Brain microvascular endothelial cell (primary cell): ENCODE measurements around the gene NOLC1.

Experiments used
- DNase-seq: peaks from one replicate; pipeline ENCODE4 v3.0.0-alpha.2; 2020
- H3K27ac ChIP-seq: fragments of 250-450 bp; sonication (Bioruptor Pico); 2 replicates; pipeline ENCODE4 v1.5.1; 2020; ENCODE audit warnings: mild to moderate bottlenecking, moderate library complexity
- H3K27me3 ChIP-seq: fragments of 250-450 bp; sonication (Bioruptor Pico); replicated peaks from 2 replicates; pipeline ENCODE4 v1.5.1; 2020; ENCODE audit warnings: mild to moderate bottlenecking
- H3K36me3 ChIP-seq: fragments of 250-450 bp; sonication (Bioruptor Pico); replicated peaks from 2 replicates; pipeline ENCODE4 v1.5.1; 2020; ENCODE audit warnings: mild to moderate bottlenecking
- H3K4me3 ChIP-seq: 2 replicates; pipeline ENCODE4 v1.5.1; 2011; ENCODE audit warnings: low read depth, mild to moderate bottlenecking, control low read depth, low read length, moderate library complexity
- in situ Hi-C: cut with HindIII; loops from 2 replicates; pipeline ENCODE4 v1.10.0; 2017; ENCODE audit warnings: low sequenced_read_pairs, low pct_ligation_motif_present
- TF ChIP-seq, protein P1 (sequence below): IDR thresholded peaks from 2 replicates; pipeline ENCODE4 v1.5.1; 2011; ENCODE audit warnings: low read depth, mild to moderate bottlenecking, moderate library complexity, low read length, control low read depth, inconsistent platforms; ENCODE audit errors: missing control alignments

Gene NOLC1

DNA sequence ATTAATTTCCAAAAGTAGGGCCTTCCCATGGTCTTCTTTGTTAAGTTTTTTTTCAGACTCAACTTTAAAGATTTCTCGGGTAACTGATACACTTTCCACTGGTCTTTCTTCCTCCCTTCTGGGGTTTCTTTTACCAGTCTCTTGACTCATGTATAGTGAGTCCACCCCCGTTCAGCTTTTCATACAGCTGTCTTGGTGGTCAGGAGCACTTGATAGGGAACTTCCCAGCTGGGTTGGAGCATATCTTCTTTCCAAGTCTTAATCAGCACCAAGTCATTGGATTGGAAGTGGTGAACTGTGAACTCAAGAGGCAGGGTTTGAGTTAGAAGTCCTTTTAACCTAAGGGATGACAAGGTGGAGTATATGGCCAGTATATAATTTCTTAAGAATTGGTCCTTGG lies 44.7 kb downstream of the NOLC1 start:
- Histone ChIP-seq H3K36me3 (no peaks in the 10 kb centered on the region), H3K4me3 (no peak overlapping the region), H3K27ac (no peak overlapping the region), H3K27me3 (no peaks in the 10 kb centered on the region)
- in situ Hi-C loops, result no loop called here
- no peak for DNase-seq
- TF ChIP-seq, protein P1, sequence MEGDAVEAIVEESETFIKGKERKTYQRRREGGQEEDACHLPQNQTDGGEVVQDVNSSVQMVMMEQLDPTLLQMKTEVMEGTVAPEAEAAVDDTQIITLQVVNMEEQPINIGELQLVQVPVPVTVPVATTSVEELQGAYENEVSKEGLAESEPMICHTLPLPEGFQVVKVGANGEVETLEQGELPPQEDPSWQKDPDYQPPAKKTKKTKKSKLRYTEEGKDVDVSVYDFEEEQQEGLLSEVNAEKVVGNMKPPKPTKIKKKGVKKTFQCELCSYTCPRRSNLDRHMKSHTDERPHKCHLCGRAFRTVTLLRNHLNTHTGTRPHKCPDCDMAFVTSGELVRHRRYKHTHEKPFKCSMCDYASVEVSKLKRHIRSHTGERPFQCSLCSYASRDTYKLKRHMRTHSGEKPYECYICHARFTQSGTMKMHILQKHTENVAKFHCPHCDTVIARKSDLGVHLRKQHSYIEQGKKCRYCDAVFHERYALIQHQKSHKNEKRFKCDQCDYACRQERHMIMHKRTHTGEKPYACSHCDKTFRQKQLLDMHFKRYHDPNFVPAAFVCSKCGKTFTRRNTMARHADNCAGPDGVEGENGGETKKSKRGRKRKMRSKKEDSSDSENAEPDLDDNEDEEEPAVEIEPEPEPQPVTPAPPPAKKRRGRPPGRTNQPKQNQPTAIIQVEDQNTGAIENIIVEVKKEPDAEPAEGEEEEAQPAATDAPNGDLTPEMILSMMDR, result no peak

DNA sequence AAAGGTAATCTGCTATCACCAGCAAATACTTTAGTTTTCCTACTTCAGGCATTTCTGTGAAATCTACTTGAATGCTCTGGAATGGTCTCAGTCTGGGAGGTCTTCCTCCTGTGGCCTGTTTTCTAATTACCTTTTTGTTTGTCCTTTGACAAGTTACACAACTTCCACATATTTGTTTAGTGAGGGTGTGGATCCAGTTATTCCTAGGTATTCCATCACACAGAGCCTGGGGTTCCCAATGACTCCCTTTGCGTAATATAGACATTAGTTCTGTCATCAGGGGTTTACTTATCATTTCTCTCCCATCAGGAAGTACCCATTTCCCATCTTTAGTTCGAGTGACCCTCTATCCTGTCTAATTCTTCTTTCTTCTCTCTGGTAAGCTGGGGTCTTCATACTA lies 45.8 kb downstream of the NOLC1 start:
- no peak overlapping the region for H3K4me3 ChIP-seq
- TF ChIP-seq, protein P1, result no peak
- no peak overlapping the region for H3K27ac ChIP-seq
- in situ Hi-C loops, result no loop called here
- no peaks in the 10 kb centered on the region for H3K27me3 ChIP-seq
- no peak for DNase-seq
- no peaks in the 10 kb centered on the region for H3K36me3 ChIP-seq

DNA sequence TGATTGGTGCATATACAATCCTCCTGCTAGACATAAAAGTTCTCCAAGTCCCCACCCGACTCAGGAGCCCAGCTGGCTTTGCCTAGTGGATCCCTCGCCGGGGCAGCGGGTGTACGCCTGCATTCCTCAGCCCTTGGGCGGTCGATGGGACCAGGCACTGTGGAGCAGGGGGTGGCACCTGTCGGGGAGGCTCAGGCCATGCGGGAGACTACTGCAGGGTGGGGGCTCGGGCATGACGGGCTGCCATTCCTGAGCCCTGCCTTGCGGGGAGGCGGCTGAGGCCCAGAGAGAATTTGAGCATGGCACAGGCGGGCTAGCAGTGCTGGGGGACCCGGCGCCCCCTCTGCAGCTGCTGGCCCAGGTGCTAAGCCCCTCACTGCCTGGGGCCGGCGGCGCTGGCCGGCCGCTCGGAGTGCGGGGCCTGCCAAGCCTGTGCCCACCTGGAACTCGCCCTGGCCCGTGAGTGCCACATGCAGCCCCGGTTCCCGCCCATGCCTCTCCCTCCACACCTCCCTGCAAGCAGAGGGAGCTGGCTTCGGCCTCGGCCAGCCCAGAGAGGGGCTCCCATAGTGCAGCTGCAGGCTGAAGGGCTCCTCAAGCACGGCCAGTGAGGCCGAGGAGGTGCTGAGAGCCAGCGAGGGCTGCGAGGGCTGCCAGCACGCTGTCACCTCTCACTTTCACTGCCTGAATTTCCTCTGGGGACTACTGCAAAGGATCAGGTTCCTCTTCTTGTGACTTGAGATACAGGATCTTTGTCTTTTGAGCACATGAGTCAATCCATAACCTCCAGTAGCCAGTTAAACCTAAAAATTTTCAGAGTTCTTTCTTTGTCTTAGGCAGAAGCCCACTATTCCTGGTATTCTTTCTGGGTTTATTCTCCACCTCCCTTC lies 48.8 kb downstream of the NOLC1 start:
- H3K36me3 ChIP-seq, result no peaks in the 10 kb centered on the region
- TF ChIP-seq, protein P1, result no peak
- in situ Hi-C loops, result no loop called here
- DNase-seq, result no peak
- no peak overlapping the region for H3K4me3 ChIP-seq
- H3K27ac ChIP-seq, result no peak overlapping the region
- H3K27me3 ChIP-seq, result no peaks in the 10 kb centered on the region

DNA sequence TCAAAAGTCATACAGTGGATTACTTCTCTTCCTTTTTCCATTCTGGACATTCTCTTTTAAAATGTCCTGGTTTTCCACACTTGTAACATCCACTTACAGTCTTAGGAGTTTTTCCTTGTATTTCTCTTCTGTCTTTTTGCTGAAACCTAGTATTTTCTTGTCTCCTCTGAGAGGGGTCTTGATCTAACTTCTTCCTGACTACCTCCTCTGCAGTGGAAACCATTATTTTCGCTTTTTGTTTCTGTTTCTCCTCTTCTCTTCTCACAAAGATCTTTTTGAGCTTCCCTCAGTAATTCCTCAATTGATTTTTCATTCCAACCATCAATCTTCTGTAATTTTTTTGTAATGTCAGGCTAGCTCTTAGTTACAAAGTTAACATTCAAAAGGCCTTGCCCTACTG lies 50.2 kb downstream of the NOLC1 start:
- in situ Hi-C loops, result no loop called here
- Histone ChIP-seq H3K27me3 (no peaks in the 10 kb centered on the region), H3K27ac (no peak overlapping the region), H3K4me3 (no peak overlapping the region), H3K36me3 (no peaks in the 10 kb centered on the region)
- no peak for DNase-seq
- TF ChIP-seq, protein P1, result no peak

DNA sequence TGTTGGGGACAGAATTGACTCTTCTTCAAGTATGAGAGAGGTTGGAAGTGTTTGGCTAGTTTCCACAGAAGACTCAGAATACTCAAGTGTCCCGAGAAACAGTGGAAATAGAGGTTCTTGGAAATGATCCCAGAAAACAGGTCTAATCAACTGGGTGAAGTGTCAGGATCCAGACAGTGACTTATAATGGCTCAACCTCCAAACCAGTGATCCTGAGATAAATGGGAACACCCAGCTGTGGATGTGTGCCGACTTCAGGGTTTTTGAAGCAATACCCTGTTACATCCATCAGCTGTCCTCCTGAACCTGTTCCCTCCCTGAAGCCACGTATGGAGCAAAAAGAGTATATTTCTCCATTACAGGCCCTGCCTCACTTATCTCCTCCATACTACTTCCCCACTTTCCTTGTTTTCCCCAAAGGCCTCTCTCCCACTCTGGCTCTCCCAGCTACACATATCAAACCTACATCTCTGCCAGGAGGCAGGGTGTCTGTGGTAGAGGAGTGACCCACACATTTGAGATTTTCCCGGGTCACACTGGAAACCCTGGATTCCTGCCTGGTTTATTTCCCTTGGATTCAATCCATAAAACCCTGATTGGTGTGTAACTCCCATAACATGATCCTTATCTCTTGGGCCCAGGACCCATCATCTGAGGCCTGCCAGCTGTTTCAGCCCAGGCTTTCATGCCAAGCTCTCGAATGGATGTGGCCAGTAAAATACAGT lies 56.3 kb downstream of the NOLC1 start:
- Histone ChIP-seq H3K27ac (no peak overlapping the region), H3K36me3 (no peaks in the 10 kb centered on the region), H3K4me3 (no peak overlapping the region), H3K27me3 (no peaks in the 10 kb centered on the region)
- in situ Hi-C loops, result no loop called here
- DNase-seq, result no peak
- TF ChIP-seq, protein P1, result no peak
